Kidney epithelial cell (primary cell): ENCODE results near the gene LTBR. TPM values are rescaled to one million over a fixed set of nuclear protein-coding genes. Genes with fewer than 3 reads are reported as not detected.

Source experiments
- DNase-seq: peaks from one replicate; pipeline ENCODE4 v3.0.0-alpha.2; 2010; ENCODE audit warnings: low read depth
- H3K27me3 ChIP-seq: 2 replicates; pipeline ENCODE4 v1.6.0; 2011; ENCODE audit warnings: low read length; ENCODE audit not compliant: control insufficient read depth, insufficient read depth
- H3K36me3 ChIP-seq: 2 replicates; pipeline ENCODE4 v1.5.1; 2011; ENCODE audit warnings: low read length; ENCODE audit not compliant: control insufficient read depth, insufficient read depth
- H3K4me3 ChIP-seq: 2 replicates; pipeline ENCODE4 v1.5.1; 2011; ENCODE audit warnings: low read depth, mild to moderate bottlenecking, control low read depth, low read length
- CTCF ChIP-seq: IDR thresholded peaks from 2 replicates; pipeline ENCODE4 v1.5.1; 2011; ENCODE audit warnings: mild to moderate bottlenecking, moderate library complexity, low read length, control low read depth, inconsistent platforms; ENCODE audit not compliant: insufficient read depth, poor library complexity, severe bottlenecking
- total RNA-seq: library from RNA; depleted of rRNA; stranded (reverse); fragments of >200 nt; gene quantifications from 2 replicates; pipeline ENCODE4 v1.2.3, GENCODE V29; 2015

Gene LTBR
- total RNA-seq, 1 donor from 2014 or later: 134 TPM

GRCh38 chr12:6393109-6393508 is 9.1 kb downstream of the LTBR start:
- no peak for DNase-seq
- Histone ChIP-seq H3K4me3 (no peak overlapping the region), H3K27me3 (no peaks in the 10 kb centered on the region), H3K36me3 (no peaks in the 10 kb centered on the region)
- TF ChIP-seq CTCF: no peak

DNA sequence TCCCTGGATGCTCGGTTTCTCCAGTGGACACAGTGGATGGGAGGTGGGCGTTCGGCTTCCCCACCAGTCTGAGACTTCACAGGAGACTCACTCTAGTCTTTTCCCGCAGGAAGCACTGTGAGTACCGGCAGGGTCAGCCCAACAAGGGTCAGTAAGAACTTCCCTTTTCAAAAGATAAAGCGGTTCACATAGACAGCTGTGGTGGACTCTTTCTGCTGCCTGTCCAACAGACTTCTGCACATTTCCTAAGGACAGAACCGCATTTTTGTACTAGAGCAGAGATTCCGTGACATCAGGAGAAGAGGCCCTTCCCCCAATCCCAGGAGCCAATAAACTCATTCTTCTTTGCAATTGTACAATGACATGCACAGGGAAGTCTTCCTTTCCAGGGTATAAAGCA is 10.4 kb downstream of the LTBR start:
- no peak for DNase-seq
- Histone ChIP-seq H3K4me3 (no peak overlapping the region), H3K27me3 (no peaks in the 10 kb centered on the region), H3K36me3 (no peaks in the 10 kb centered on the region)
- TF ChIP-seq CTCF: no peak

- Histone ChIP-seq H3K4me3 (no peak overlapping the region), H3K27me3 (no peaks in the 10 kb centered on the region), H3K36me3 (no peaks in the 10 kb centered on the region)
- DNase-seq: no peak
- TF ChIP-seq CTCF: no peak
Observed at GRCh38 chr12:6396031-6396430, 12.1 kb downstream of the LTBR start.

DNA sequence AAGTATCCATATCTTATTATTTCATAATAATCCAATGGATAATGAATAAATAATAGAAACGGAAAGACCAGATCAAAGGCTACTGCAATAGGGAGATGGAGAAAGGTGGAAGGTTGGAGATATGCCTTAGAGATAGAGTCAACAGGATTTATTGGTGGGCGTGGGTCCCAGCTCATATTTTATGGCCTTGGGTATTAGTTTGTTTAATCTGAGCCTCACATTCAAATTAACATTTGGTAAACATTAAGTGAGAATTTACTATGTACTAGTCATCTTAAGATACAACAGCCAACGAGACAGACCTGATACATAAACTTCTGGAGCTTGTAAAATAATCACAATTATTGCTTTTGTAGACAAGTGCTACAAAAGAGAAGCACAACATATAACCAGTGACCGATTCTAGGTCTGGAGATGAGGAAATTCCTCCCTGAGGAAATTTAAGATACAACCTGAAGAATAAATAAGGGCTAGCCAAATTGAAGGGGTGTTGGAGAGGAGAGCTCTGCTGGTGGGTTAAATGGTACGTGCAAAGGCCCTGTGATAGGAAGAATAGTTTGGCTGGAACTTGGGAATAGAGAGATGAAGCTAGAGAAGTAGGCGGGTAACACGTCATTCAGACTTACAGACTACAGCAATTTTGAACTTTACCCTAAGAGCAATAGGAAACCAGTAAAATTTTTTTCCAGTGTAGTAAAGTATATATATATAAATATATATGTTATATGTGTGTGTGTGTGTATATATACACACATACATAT is 16.1 kb downstream of the LTBR start:
- no peak for TF ChIP-seq CTCF
- no peak overlapping the region for H3K4me3 ChIP-seq
- DNase-seq: no peak
- H3K36me3 ChIP-seq: no peaks in the 10 kb centered on the region
- H3K27me3 ChIP-seq: no peaks in the 10 kb centered on the region

GRCh38 chr12:6404390-6404789 is 20.4 kb downstream of the LTBR start:
- Histone ChIP-seq H3K27me3 (no peaks in the 10 kb centered on the region), H3K36me3 (no peaks in the 10 kb centered on the region), H3K4me3 (no peak overlapping the region)
- DNase-seq: no peak
- no peak for TF ChIP-seq CTCF

DNA sequence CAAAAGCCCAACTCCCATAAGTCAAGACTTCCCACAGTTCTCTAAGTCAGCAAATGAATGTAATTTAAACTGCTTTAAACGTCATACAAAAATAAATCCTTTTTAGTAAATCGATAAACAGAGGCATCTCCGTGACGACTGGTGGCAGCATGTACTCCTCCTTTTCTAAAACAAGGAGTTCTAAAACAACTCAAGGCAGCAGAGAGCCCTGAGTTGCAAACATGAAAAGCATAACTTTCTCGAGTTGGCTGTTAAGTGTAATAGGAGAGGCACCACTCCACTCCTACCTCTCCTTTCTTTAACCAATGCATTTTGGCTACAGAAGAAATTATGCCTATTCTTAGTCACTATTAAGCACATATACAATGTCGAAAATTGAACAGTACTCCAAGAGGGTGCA is 22.0 kb downstream of the LTBR start:
- TF ChIP-seq CTCF: no peak
- H3K27me3 ChIP-seq: no peaks in the 10 kb centered on the region

More for the DNA sequence above, 22.0 kb downstream of the LTBR start:
- no peaks in the 10 kb centered on the region for H3K36me3 ChIP-seq
- H3K4me3 ChIP-seq: no peak overlapping the region
- no peak for DNase-seq
